HEK293 (cell line): ENCODE results near the gene CRY2.

Source experiments
- CTCF ChIA-PET: fragments of 350-600 bp; formaldehyde crosslinking; extraction: SDS; loops from one replicate; lab custom pipeline; 2021; ENCODE audit warnings: antibody characterized with exemption; lab: Yijun Ruan, JAX
- POLR2A ChIA-PET: fragments of 300-600 bp; formaldehyde crosslinking; extraction: SDS; loops from one replicate; lab custom pipeline; 2020; ENCODE audit warnings: antibody characterized with exemption, inconsistent platforms; lab: Yijun Ruan, JAX
- H3K27ac ChIP-seq: fragments of 200-500 bp; sonication (Bioruptor generic); 2 replicates; pipeline ENCODE4 v1.5.1; 2014; ENCODE audit warnings: low read depth, low read length, control low read depth, inconsistent platforms; ENCODE audit errors: extremely low read depth
- H3K36me3 ChIP-seq, 2 experiments: fragments of 200-500 bp in 1 of 2; sonication (Bioruptor generic) in 1 of 2; 1 replicate in 1 of 2; 2 replicates in 1 of 2; pipeline ENCODE4 v1.5.1; 2014 to 2017; ENCODE audit warnings: inconsistent platforms in 2 of 2, low read length in 2 of 2; ENCODE audit not compliant: control insufficient read depth in 2 of 2, insufficient read depth in 1 of 2
- H3K4me1 ChIP-seq: fragments of 200-500 bp; sonication (Bioruptor generic); 2 replicates; pipeline ENCODE4 v1.5.1; 2014; ENCODE audit warnings: mild to moderate bottlenecking, low read length, inconsistent platforms; ENCODE audit not compliant: control insufficient read depth, insufficient read depth
- H3K4me3 ChIP-seq: 2 replicates; pipeline ENCODE4 v1.5.1; 2011; ENCODE audit warnings: low read depth, mild to moderate bottlenecking, control low read depth, low read length, moderate library complexity
- H3K9me3 ChIP-seq: fragments of 200-500 bp; sonication (Bioruptor generic); 2 replicates; pipeline ENCODE4 v1.5.1; 2014; ENCODE audit warnings: low read depth, low read length, inconsistent platforms; ENCODE audit not compliant: control insufficient read depth, insufficient read depth
- GLIS1 ChIP-seq: fragments of 450-650 bp; formaldehyde crosslinking; IDR thresholded peaks from 2 replicates; pipeline ENCODE4 v1.5.1; 2016; ENCODE audit warnings: missing biosample characterization, missing genetic modification characterization
- GLIS2 ChIP-seq: fragments of 450-650 bp; formaldehyde crosslinking; IDR thresholded peaks from 2 replicates; pipeline ENCODE4 v1.5.1; 2016; ENCODE audit warnings: missing biosample characterization, missing genetic modification characterization
- KLF1 ChIP-seq: fragments of 450-650 bp; formaldehyde crosslinking; IDR thresholded peaks from 2 replicates; pipeline ENCODE4 v1.5.1; 2016; ENCODE audit warnings: missing biosample characterization, missing genetic modification characterization
- KLF16 ChIP-seq: fragments of 450-650 bp; formaldehyde crosslinking; IDR thresholded peaks from 2 replicates; pipeline ENCODE4 v1.5.1; 2017; ENCODE audit warnings: missing biosample characterization, missing genetic modification characterization
- OSR2 ChIP-seq: fragments of 450-650 bp; formaldehyde crosslinking; IDR thresholded peaks from 2 replicates; pipeline ENCODE4 v1.5.1; 2016; ENCODE audit warnings: missing biosample characterization, missing genetic modification characterization
- OVOL3 ChIP-seq: fragments of 450-650 bp; formaldehyde crosslinking; IDR thresholded peaks from 2 replicates; pipeline ENCODE4 v1.5.1; 2016; ENCODE audit warnings: missing biosample characterization, missing genetic modification characterization
- SP7 ChIP-seq: fragments of 450-650 bp; formaldehyde crosslinking; IDR thresholded peaks from 2 replicates; pipeline ENCODE4 v1.5.1; 2016; ENCODE audit warnings: missing biosample characterization, missing genetic modification characterization
- WT1 ChIP-seq: fragments of 450-650 bp; formaldehyde crosslinking; IDR thresholded peaks from 2 replicates; pipeline ENCODE4 v1.5.1; 2016; ENCODE audit warnings: missing biosample characterization, missing genetic modification characterization
- ZBTB17 ChIP-seq: fragments of 450-650 bp; formaldehyde crosslinking; IDR thresholded peaks from 2 replicates; pipeline ENCODE4 v1.5.1; 2016; ENCODE audit warnings: missing biosample characterization, missing genetic modification characterization
- ZBTB20 ChIP-seq: fragments of 450-650 bp; formaldehyde crosslinking; IDR thresholded peaks from 2 replicates; pipeline ENCODE4 v1.5.1; 2016; ENCODE audit warnings: missing biosample characterization, missing genetic modification characterization
- ZNF335 ChIP-seq: fragments of 450-650 bp; formaldehyde crosslinking; conservative IDR thresholded peaks from 2 replicates; pipeline ENCODE4 v1.5.1; 2016; ENCODE audit warnings: missing biosample characterization, missing genetic modification characterization
- ZNF341 ChIP-seq: fragments of 450-650 bp; formaldehyde crosslinking; IDR thresholded peaks from 2 replicates; pipeline ENCODE4; 2016; ENCODE audit warnings: low read depth, missing biosample characterization, missing genetic modification characterization
- ZNF398 ChIP-seq: fragments of 450-650 bp; formaldehyde crosslinking; IDR thresholded peaks from 2 replicates; pipeline ENCODE4 v1.5.1; 2017; ENCODE audit warnings: missing biosample characterization, missing genetic modification characterization
- ZNF404 ChIP-seq: fragments of 450-650 bp; formaldehyde crosslinking; IDR thresholded peaks from 2 replicates; pipeline ENCODE4 v1.5.1; 2017; ENCODE audit warnings: missing biosample characterization, missing genetic modification characterization
- ZNF600 ChIP-seq: fragments of 450-650 bp; formaldehyde crosslinking; IDR thresholded peaks from 2 replicates; pipeline ENCODE4 v1.5.1; 2016; ENCODE audit warnings: missing biosample characterization, missing genetic modification characterization
- ZNF639 ChIP-seq: fragments of 450-650 bp; formaldehyde crosslinking; IDR thresholded peaks from 2 replicates; pipeline ENCODE4 v1.5.1; 2016; ENCODE audit warnings: missing biosample characterization, missing genetic modification characterization
- ZSCAN30 ChIP-seq: fragments of 450-650 bp; IDR thresholded peaks from 2 replicates; pipeline ENCODE4 v1.5.1; 2018; ENCODE audit warnings: missing biosample characterization, mild to moderate bottlenecking, missing genetic modification characterization, moderate library complexity
- TF ChIP-seq, protein P1 (sequence below): fragments of 450-650 bp; formaldehyde crosslinking; IDR thresholded peaks from 2 replicates; pipeline ENCODE4 v1.5.1; 2016; ENCODE audit warnings: missing biosample characterization, missing genetic modification characterization
- TF ChIP-seq, protein P2 (sequence below): fragments of 450-650 bp; formaldehyde crosslinking; IDR thresholded peaks from 2 replicates; pipeline ENCODE4 v1.5.1; 2016; ENCODE audit warnings: missing biosample characterization, missing genetic modification characterization
- TF ChIP-seq, protein P3 (sequence below): fragments of 450-650 bp; IDR thresholded peaks from 2 replicates; pipeline ENCODE4 v1.5.1; 2018; ENCODE audit warnings: missing biosample characterization, mild to moderate bottlenecking, missing genetic modification characterization

Gene CRY2

DNA sequence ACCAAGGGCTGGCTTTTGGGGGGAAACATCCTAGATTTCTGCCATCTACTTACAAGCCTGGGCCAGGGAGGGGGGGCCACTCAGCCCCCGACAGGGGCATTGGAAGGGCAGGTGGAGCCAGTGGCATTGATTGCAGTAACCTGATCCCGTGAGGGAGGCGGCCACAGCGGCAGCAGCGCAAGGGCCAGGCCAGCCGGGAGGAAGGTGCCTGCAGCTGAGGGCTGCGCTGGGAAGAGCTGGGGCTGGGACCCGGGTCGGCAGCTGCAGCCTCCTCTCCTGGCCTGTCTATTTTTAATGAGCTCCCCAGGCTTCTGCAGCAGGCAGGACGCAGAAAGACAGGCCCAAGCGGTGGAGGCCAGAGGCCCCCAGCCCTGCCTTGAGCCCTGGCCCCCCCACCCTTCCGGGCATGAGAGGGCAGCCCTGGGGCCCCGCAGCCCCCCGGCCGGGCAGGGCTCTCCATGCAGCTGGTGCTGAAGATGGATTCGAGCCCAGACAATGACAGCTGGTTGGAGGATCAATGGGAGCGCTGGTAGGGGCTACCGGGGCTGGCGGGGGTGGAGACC lies 49.2 kb downstream of the CRY2 start:
- Histone ChIP-seq H3K9me3 (no peaks in the 10 kb centered on the region), H3K36me3 (no peaks in the 10 kb centered on the region)
- TF ChIP-seq KLF16 (tag by site-specific recombination) (no peak), ZNF600 (peak; percentile 30; the same call in 1 of the 2 replicates), KLF1 (tag by site-specific recombination) (0 out of 2 replicates have a peak, but pooled peaks have one; percentile 25), ZNF341 (tag by site-specific recombination) (peak; percentile 92), OVOL3 (tag by site-specific recombination) (no peak), OSR2 (peak; percentile 46), SP7 (tag by site-specific recombination) (peak; percentile 15; the same call in 1 of the 2 replicates), ZNF335 (tag by site-specific recombination) (peak; percentile 58), GLIS1 (tag by site-specific recombination) (peak; percentile 29; the same call in 1 of the 2 replicates), ZNF404 (tag by site-specific recombination) (no peak), GLIS2 (peak; percentile 60), ZBTB20 (tag by site-specific recombination) (peak; percentile 36; the same call in 1 of the 2 replicates), ZNF398 (tag by site-specific recombination) (no peak), ZSCAN30 (tag by site-specific recombination) (peak; percentile 89), ZBTB17 (tag by site-specific recombination) (peak; percentile 96), WT1 (tag by site-specific recombination) (0 out of 2 replicates have a peak, but pooled peaks have one; percentile 31), ZNF639 (tag by site-specific recombination) (no peak)
- TF ChIP-seq, protein P1, sequence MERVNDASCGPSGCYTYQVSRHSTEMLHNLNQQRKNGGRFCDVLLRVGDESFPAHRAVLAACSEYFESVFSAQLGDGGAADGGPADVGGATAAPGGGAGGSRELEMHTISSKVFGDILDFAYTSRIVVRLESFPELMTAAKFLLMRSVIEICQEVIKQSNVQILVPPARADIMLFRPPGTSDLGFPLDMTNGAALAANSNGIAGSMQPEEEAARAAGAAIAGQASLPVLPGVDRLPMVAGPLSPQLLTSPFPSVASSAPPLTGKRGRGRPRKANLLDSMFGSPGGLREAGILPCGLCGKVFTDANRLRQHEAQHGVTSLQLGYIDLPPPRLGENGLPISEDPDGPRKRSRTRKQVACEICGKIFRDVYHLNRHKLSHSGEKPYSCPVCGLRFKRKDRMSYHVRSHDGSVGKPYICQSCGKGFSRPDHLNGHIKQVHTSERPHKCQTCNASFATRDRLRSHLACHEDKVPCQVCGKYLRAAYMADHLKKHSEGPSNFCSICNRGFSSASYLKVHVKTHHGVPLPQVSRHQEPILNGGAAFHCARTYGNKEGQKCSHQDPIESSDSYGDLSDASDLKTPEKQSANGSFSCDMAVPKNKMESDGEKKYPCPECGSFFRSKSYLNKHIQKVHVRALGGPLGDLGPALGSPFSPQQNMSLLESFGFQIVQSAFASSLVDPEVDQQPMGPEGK (tag by site-specific recombination), result peak; percentile 64; the same call in 1 of the 2 replicates
- TF ChIP-seq, protein P2, sequence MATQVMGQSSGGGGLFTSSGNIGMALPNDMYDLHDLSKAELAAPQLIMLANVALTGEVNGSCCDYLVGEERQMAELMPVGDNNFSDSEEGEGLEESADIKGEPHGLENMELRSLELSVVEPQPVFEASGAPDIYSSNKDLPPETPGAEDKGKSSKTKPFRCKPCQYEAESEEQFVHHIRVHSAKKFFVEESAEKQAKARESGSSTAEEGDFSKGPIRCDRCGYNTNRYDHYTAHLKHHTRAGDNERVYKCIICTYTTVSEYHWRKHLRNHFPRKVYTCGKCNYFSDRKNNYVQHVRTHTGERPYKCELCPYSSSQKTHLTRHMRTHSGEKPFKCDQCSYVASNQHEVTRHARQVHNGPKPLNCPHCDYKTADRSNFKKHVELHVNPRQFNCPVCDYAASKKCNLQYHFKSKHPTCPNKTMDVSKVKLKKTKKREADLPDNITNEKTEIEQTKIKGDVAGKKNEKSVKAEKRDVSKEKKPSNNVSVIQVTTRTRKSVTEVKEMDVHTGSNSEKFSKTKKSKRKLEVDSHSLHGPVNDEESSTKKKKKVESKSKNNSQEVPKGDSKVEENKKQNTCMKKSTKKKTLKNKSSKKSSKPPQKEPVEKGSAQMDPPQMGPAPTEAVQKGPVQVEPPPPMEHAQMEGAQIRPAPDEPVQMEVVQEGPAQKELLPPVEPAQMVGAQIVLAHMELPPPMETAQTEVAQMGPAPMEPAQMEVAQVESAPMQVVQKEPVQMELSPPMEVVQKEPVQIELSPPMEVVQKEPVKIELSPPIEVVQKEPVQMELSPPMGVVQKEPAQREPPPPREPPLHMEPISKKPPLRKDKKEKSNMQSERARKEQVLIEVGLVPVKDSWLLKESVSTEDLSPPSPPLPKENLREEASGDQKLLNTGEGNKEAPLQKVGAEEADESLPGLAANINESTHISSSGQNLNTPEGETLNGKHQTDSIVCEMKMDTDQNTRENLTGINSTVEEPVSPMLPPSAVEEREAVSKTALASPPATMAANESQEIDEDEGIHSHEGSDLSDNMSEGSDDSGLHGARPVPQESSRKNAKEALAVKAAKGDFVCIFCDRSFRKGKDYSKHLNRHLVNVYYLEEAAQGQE (tag by site-specific recombination), result peak; percentile 69; the same call in 1 of the 2 replicates
- TF ChIP-seq, protein P3, sequence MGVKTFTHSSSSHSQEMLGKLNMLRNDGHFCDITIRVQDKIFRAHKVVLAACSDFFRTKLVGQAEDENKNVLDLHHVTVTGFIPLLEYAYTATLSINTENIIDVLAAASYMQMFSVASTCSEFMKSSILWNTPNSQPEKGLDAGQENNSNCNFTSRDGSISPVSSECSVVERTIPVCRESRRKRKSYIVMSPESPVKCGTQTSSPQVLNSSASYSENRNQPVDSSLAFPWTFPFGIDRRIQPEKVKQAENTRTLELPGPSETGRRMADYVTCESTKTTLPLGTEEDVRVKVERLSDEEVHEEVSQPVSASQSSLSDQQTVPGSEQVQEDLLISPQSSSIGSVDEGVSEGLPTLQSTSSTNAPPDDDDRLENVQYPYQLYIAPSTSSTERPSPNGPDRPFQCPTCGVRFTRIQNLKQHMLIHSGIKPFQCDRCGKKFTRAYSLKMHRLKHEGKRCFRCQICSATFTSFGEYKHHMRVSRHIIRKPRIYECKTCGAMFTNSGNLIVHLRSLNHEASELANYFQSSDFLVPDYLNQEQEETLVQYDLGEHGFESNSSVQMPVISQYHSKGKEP, result peak; percentile 49; the same call in 1 of the 2 replicates
- TF ChIP-seq, all 188 proteins: peak for 15
- H3K27ac ChIP-seq, result no peak overlapping the region
- CTCF ChIA-PET, result interaction anchor here (0.6 to 1.5 kb wide), 3 partner anchors 22 to 220 kb away, joined by 3 to 9 read pairs (median 3); no protein-coding TSS in a partner anchor
- no peak overlapping the region for H3K4me3 ChIP-seq
- H3K4me1 ChIP-seq, result peaks cover 4% of the 10 kb centered on the region; the same call in 1 of the 2 replicates
- POLR2A ChIA-PET, result interaction anchor here (0.9 kb wide), 1 partner anchor 21 kb away, joined by 3 read pairs; the partner anchor contains the start of gene PEX16
